Neutrophil (primary cell): ENCODE results near the gene SKAP1.
"Not testable (repeated sequence)": the region's sequence is repeated elsewhere in the genome, so short reads cannot be mapped to it uniquely, and the experiment has no call there.

ENCODE experiments used
- H3K27ac ChIP-seq: fragments of 200-600 bp; sonication (generic); 2 replicates; pipeline ENCODE4 v1.5.1; 2016; ENCODE audit warnings: mild to moderate bottlenecking, moderate library complexity
- H3K27me3 ChIP-seq: fragments of 200-600 bp; sonication (generic); 2 replicates; pipeline ENCODE4 v1.6.0; 2016; ENCODE audit warnings: mild to moderate bottlenecking
- H3K36me3 ChIP-seq: fragments of 200-600 bp; sonication (generic); 2 replicates; pipeline ENCODE4 v1.5.1; 2017
- H3K4me1 ChIP-seq, 2 experiments: fragments of 200-600 bp in 1 of 2; sonication (generic) in 1 of 2; 1 replicate in 1 of 2; 2 replicates in 1 of 2; pipeline versions ENCODE4 v1.5.1 to v1.6.1; 2013 to 2016; ENCODE audit warnings: low read depth in 1 of 2, low read length in 1 of 2, mild to moderate bottlenecking in 1 of 2, moderate library complexity in 1 of 2; ENCODE audit not compliant: control insufficient read depth in 1 of 2, insufficient read depth in 1 of 2
- H3K4me3 ChIP-seq, 2 experiments: fragments of 200-600 bp in 1 of 2; sonication (generic) in 1 of 2; 1 replicate in 1 of 2; 2 replicates in 1 of 2; pipeline ENCODE4 v1.5.1; 2013 to 2016; ENCODE audit warnings: low read depth in 1 of 2, low read length in 1 of 2, mild to moderate bottlenecking in 1 of 2, moderate library complexity in 1 of 2
- H3K9me3 ChIP-seq: fragments of 200-600 bp; sonication (generic); 2 replicates; pipeline ENCODE4 v1.5.1; 2016
- TF ChIP-seq, protein P1 (sequence below): fragments of 200-600 bp; sonication (generic); IDR thresholded peaks from 2 replicates; pipeline ENCODE4 v1.5.1; 2016; ENCODE audit warnings: antibody characterized with exemption

SKAP1 gene

GRCh38 chr17:48432820-48433775 lies 3.1 kb upstream of the SKAP1 start:
- no peaks in the 10 kb centered on the region for H3K4me1 ChIP-seq
- H3K9me3 ChIP-seq = no peaks in the 10 kb centered on the region
- peaks cover 95% of the 10 kb centered on the region for H3K27me3 ChIP-seq
- H3K36me3 ChIP-seq = no peaks in the 10 kb centered on the region
- TF ChIP-seq, protein P1, sequence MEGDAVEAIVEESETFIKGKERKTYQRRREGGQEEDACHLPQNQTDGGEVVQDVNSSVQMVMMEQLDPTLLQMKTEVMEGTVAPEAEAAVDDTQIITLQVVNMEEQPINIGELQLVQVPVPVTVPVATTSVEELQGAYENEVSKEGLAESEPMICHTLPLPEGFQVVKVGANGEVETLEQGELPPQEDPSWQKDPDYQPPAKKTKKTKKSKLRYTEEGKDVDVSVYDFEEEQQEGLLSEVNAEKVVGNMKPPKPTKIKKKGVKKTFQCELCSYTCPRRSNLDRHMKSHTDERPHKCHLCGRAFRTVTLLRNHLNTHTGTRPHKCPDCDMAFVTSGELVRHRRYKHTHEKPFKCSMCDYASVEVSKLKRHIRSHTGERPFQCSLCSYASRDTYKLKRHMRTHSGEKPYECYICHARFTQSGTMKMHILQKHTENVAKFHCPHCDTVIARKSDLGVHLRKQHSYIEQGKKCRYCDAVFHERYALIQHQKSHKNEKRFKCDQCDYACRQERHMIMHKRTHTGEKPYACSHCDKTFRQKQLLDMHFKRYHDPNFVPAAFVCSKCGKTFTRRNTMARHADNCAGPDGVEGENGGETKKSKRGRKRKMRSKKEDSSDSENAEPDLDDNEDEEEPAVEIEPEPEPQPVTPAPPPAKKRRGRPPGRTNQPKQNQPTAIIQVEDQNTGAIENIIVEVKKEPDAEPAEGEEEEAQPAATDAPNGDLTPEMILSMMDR = no peak
- H3K27ac ChIP-seq = no peak overlapping the region
- H3K4me3 ChIP-seq = no peak overlapping the region

DNA sequence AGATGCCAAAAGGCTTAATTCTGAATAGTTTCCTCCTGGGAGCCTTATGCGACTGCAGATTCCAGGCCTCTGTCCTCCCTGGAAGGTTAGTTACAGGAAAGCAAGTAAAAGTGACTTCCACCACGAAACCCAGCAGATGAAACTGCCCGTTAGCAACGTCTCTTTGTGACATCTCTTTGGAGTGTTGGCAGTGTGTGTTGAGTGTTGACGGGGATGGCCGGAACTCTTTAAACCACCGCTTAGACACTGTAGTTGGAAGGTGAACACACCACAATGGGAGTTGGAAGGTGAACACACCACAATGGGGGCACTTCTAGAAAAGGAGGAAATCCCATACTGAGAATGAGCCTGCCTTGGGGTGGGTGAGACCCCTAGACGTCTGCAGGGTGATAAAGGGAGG lies 858 bp downstream of the SKAP1 start:
- no peaks in the 10 kb centered on the region for H3K9me3 ChIP-seq
- H3K36me3 ChIP-seq = no peaks in the 10 kb centered on the region
- H3K4me3 ChIP-seq = no peak overlapping the region
- H3K27me3 ChIP-seq = peaks cover 83% of the 10 kb centered on the region
- H3K27ac ChIP-seq = no peak overlapping the region
- no peaks in the 10 kb centered on the region for H3K4me1 ChIP-seq
- TF ChIP-seq, protein P1 = no peak

DNA sequence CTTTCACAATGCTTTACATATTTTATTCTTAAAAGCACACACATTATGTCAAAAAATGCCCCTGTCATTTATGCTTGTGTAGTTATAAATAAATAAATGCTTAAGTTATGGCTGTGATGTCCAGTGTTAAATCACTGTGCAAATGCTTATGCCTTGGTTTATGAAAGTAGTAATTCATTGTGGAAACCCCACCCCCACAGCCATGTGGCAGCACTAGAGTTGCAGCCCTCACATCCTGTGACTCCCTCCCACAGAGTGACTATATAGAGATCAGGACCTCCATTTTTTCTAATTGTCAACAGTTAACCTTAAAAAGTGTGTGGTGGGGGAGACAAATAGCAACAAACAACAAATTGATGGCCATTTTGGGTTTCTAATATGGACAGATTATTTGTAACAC lies 2.4 kb downstream of the SKAP1 start:
- no peaks in the 10 kb centered on the region for H3K4me1 ChIP-seq
- no peak overlapping the region for H3K27ac ChIP-seq
- no peaks in the 10 kb centered on the region for H3K9me3 ChIP-seq
- peaks cover 67% of the 10 kb centered on the region for H3K27me3 ChIP-seq
- H3K36me3 ChIP-seq = no peaks in the 10 kb centered on the region
- TF ChIP-seq, protein P1 = no peak
- H3K4me3 ChIP-seq = no peak overlapping the region

GRCh38 chr17:48426761-48427500 lies 3.1 kb downstream of the SKAP1 start:
- Histone ChIP-seq H3K27ac (no peak overlapping the region), H3K4me3 (no peak overlapping the region), H3K27me3 (peaks cover 60% of the 10 kb centered on the region), H3K36me3 (no peaks in the 10 kb centered on the region), H3K4me1 (no peaks in the 10 kb centered on the region), H3K9me3 (no peaks in the 10 kb centered on the region)
- TF ChIP-seq, protein P1 = no peak

DNA sequence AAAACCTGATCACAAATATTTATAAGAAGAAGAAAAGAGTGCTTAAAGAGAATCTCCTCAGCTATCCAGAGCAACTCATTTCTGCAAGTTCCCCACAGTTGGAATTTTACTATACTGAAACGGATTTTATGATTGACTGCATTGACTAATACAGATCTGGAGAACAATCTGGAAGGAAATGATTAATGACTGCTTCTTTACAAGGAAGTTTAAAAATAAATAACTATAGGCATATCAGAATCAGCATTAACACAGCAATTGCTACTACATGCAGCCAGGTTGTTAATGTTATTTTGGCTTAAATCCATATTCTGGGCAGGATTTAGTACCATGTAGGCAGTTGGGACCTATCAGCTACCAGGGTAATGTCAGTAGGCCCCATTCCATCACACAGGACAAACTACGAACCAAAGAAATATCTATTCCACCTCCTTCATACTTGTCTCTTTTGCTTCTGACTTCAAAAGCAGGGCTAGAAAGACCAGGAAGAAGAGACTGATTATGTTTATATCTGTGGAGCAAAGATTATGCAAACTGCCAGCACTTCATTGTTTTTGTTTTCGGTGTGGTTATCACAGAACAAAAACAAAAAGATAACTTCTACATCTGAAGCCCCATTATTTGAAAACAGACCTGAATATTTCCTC lies 3.9 kb downstream of the SKAP1 start:
- Histone ChIP-seq H3K27ac (no peak overlapping the region), H3K4me3 (no peak overlapping the region), H3K27me3 (peaks cover 52% of the 10 kb centered on the region), H3K9me3 (no peaks in the 10 kb centered on the region), H3K4me1 (no peaks in the 10 kb centered on the region), H3K36me3 (no peaks in the 10 kb centered on the region)
- TF ChIP-seq, protein P1 = no peak

DNA sequence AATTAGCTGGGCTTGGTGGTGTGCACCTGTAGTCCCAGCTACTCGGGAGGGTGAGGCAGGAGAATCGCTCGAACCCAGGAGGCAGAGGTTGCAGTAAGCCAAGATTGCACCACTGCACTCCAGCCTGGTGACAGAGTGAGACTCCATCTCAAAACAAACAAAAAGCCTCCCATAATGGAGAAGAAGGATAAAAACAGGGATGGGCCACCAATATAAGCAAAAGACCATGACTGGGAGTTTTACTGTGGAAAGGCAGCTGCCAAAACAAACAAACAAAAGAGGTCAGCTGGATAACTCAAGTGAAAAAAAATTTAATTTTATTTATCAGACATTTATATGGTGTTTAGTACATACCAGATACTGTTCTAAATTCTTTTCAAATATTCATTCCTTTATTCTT lies 8.0 kb downstream of the SKAP1 start:
- not testable (repeated sequence) for H3K4me3 ChIP-seq, H3K36me3 ChIP-seq, H3K9me3 ChIP-seq, H3K27ac ChIP-seq, H3K4me1 ChIP-seq
- H3K27me3 ChIP-seq = peaks cover 40% of the 10 kb centered on the region
